K562 (cell line): ENCODE results near the gene CACNG5. TPM values are rescaled to one million over a fixed set of nuclear protein-coding genes. Genes with fewer than 3 reads are reported as not detected.

Experiments
- ATAC-seq: fragments of 200-7000 bp; cut with Tn5 transposase; 3 replicates; pipeline ENCODE4 v1.9.1; 2020; ENCODE audit warnings: moderate library complexity
- BruUV-seq: library from RNA; stranded (reverse); fragments of 400-500 nt; replicated peaks from 2 replicates; lab custom pipeline; 2021; lab: Mats Ljungman, UMichigan
- CTCF ChIA-PET: fragments of 300-600 bp; formaldehyde crosslinking; extraction: SDS; loops from one replicate; lab custom pipeline; 2021; ENCODE audit warnings: low intra/inter-chr PET ratio; lab: Yijun Ruan, JAX
- POLR2A ChIA-PET: fragments of 300-600, 350-650 bp; sonication (Branson Sonifier 250); formaldehyde crosslinking; extraction: SDS; loops from one replicate; lab custom pipeline; 2021; ENCODE audit warnings: antibody characterized with exemption, inconsistent platforms; lab: Yijun Ruan, JAX
- DNase-seq, 4 experiments: peaks; one replicate each; pipeline versions ENCODE4 v3.0.0 to v3.0.0-alpha.2; 2011 to 2018; ENCODE audit warnings: low spot score in 3 of 4, mixed read lengths in 3 of 4; ENCODE audit errors: extremely low read depth in 1 of 4
- FAIRE-seq: peaks from 2 replicates; lab custom pipeline; 2011; peaks lifted over from hg19 to GRCh38; lab: Jason Lieb, UNC
- H2AFZ ChIP-seq: 2 replicates; pipeline ENCODE4 v1.6.0; 2011; ENCODE audit warnings: low read depth, low read length, control low read depth, inconsistent platforms
- H3K27ac ChIP-seq: fragments of 200-600 bp; 3 replicates; pipeline ENCODE4 v1.8.0; 2011; ENCODE audit warnings: low read depth, mild to moderate bottlenecking, control low read depth, inconsistent platforms, low read length, moderate library complexity, mixed read lengths; ENCODE audit errors: extremely low read depth
- H3K27me3 ChIP-seq, 2 experiments: fragments of 300-600 bp in 1 of 2; 2 replicates in 1 of 2; 3 replicates in 1 of 2; pipeline versions ENCODE4 v1.6.0 to v1.8.0; 2011; ENCODE audit warnings: inconsistent platforms in 2 of 2, low read length in 2 of 2, mild to moderate bottlenecking in 1 of 2, mixed read lengths in 1 of 2, moderate library complexity in 1 of 2; ENCODE audit not compliant: control insufficient read depth in 2 of 2, insufficient read depth in 2 of 2
- H3K36me3 ChIP-seq: fragments of 300-600 bp; 3 replicates; pipeline ENCODE4 v1.8.0; 2011; ENCODE audit warnings: mild to moderate bottlenecking, low read length, inconsistent platforms; ENCODE audit not compliant: control insufficient read depth, insufficient read depth
- H3K4me1 ChIP-seq, 2 experiments: fragments of 200-600 bp in 1 of 2; replicated peaks in 1 of 2; 2 replicates in 1 of 2; 3 replicates in 1 of 2; pipeline versions ENCODE4 v1.5.1 to v1.8.0; 2011; ENCODE audit warnings: inconsistent platforms in 2 of 2, low read length in 2 of 2, mild to moderate bottlenecking in 1 of 2, mixed read lengths in 1 of 2, moderate library complexity in 1 of 2; ENCODE audit not compliant: control insufficient read depth in 2 of 2, insufficient read depth in 2 of 2
- H3K4me2 ChIP-seq: 2 replicates; pipeline ENCODE4 v1.6.1; 2011; ENCODE audit warnings: low read length, control low read depth, inconsistent platforms, mixed read lengths; ENCODE audit not compliant: insufficient read depth
- H3K4me3 ChIP-seq: fragments of 200-600 bp; sonication (generic), shearing (Covaris generic); 2 replicates; pipeline ENCODE4 v1.5.1; 2016; ENCODE audit warnings: control low read depth, inconsistent platforms
- H3K79me2 ChIP-seq: fragments of 200-600 bp; 3 replicates; pipeline ENCODE4 v1.8.0; 2011; ENCODE audit warnings: low read length, inconsistent platforms; ENCODE audit not compliant: control insufficient read depth, insufficient read depth
- H3K9ac ChIP-seq, 2 experiments: 2 replicates each; pipeline versions ENCODE4 v1.6.0 to v1.6.1; 2011; ENCODE audit warnings: low read depth in 2 of 2, low read length in 2 of 2, control low read depth in 1 of 2, inconsistent platforms in 1 of 2, mild to moderate bottlenecking in 1 of 2, mixed read lengths in 1 of 2; ENCODE audit not compliant: insufficient read depth in 1 of 2
- H3K9me1 ChIP-seq: one replicate; pipeline ENCODE4 v1.6.0; 2011; ENCODE audit warnings: inconsistent platforms, mild to moderate bottlenecking, low read length, moderate library complexity; ENCODE audit not compliant: control insufficient read depth, insufficient read depth
- H3K9me3 ChIP-seq: replicated peaks from 2 replicates; pipeline ENCODE4 v1.5.1; 2011; ENCODE audit warnings: low read depth, low read length, inconsistent platforms; ENCODE audit not compliant: control insufficient read depth, insufficient read depth
- H4K20me1 ChIP-seq: replicated peaks from 2 replicates; pipeline ENCODE4 v1.6.1; 2011; ENCODE audit warnings: low read length, inconsistent platforms, mixed read lengths; ENCODE audit not compliant: control insufficient read depth, insufficient read depth
- ARID1B ChIP-seq: fragments of 450-650 bp; IDR thresholded peaks from 2 replicates; pipeline ENCODE4 v1.6.1; 2016; ENCODE audit warnings: antibody characterized with exemption, mild to moderate bottlenecking, inconsistent platforms
- CHCHD3 ChIP-seq: fragments of 250-450 bp; sonication (Bioruptor Pico); IDR thresholded peaks from 2 replicates; pipeline ENCODE4 v2.1.2; 2022; ENCODE audit warnings: mild to moderate bottlenecking
- GTF2E2 ChIP-seq: fragments of 200-800 bp; sonication (Bioruptor generic); IDR thresholded peaks from 2 replicates; pipeline ENCODE4 v1.6.1; 2016; ENCODE audit warnings: missing genetic modification characterization, missing compliant biosample characterization
- HMG20B ChIP-seq: fragments of 250-450 bp; sonication (Bioruptor Pico); IDR thresholded peaks from 2 replicates; pipeline ENCODE4 v1.5.0; 2021; ENCODE audit warnings: mild to moderate bottlenecking
- HNRNPLL ChIP-seq: fragments of 200-400 bp; formaldehyde crosslinking; IDR thresholded peaks from 2 replicates; pipeline ENCODE4 v1.6.1; 2017; ENCODE audit warnings: low read length, low read depth, mild to moderate bottlenecking; ENCODE audit not compliant: poor library complexity, severe bottlenecking
- ZC3H4 ChIP-seq: sonication (generic); formaldehyde crosslinking; IDR thresholded peaks from 2 replicates; pipeline ENCODE4 v1.9.0; 2021; ENCODE audit warnings: missing genetic modification reagents, borderline replicate concordance
- ZNF551 ChIP-seq: fragments of 250-450 bp; sonication (Bioruptor Pico); IDR thresholded peaks from 2 replicates; pipeline ENCODE4 v1.5.0; 2021; ENCODE audit warnings: mild to moderate bottlenecking, moderate library complexity
- WGBS: fragments of 100-300 bp; shearing (Covaris generic); methylation state at CpG from one replicate; pipeline ENCODE4 v1.1.6; 2016; ENCODE audit warnings: low coverage, mixed read lengths; ENCODE audit not compliant: insufficient coverage; ENCODE audit errors: missing lambda C conversion rate; 5-methylcytosine and 5-hydroxymethylcytosine counted together
- in situ Hi-C: fragments of 300-500 bp; cut with MboI; formaldehyde crosslinking; loops from 4 replicates; pipeline ENCODE4 v1.15.0; 2018; ENCODE audit warnings: inconsistent platforms, mixed read lengths
- intact Hi-C: fragments of 100-400 bp; cut with micrococcal nuclease; formaldehyde crosslinking; loops from 2 replicates; pipeline ENCODE4 v1.14.2; 2022
- polyA plus RNA-seq, 8 experiments: library from polyadenylated mRNA; depleted of rRNA in 4 of 8; stranded (reverse) in 5 of 8; unstranded in 3 of 8; fragments of >200 nt; fragmentation: Nextera tagmentation in 2 of 8; fragmentation: Illumina TruSeq in 1 of 8; extraction: Ambion mirVana in 2 of 8; extraction: Trizol in 1 of 8; gene quantifications; 2 replicates each; pipeline versions ENCODE4 v1.2.1 to v1.2.3, GENCODE V29; 2011 to 2014; ENCODE audit warnings: inconsistent platforms in 1 of 8, missing spikeins in 1 of 8
- total RNA-seq, 7 experiments: library from RNA; depleted of rRNA in 6 of 7; stranded (reverse); fragments of >200 nt in 6 of 7; fragmentation: Illumina TruSeq in 2 of 7; extraction: Trizol in 2 of 7; gene quantifications; 2 replicates each; pipeline versions ENCODE4 v1.2.1 to v1.2.3, GENCODE V29; 2011 to 2021; ENCODE audit warnings: low replicate concordance in 1 of 7
- TF ChIP-seq, protein P1 (sequence below): fragments of 250-450 bp; sonication (Bioruptor Pico); IDR thresholded peaks from 2 replicates; pipeline ENCODE4 v1.5.0; 2021
- TF ChIP-seq, protein P2 (sequence below): sonication (generic); formaldehyde crosslinking; IDR thresholded peaks from 2 replicates; pipeline ENCODE4 v1.8.0; 2022; ENCODE audit warnings: mild to moderate bottlenecking, missing genetic modification reagents
- TF ChIP-seq, protein P3 (sequence below): sonication (generic); formaldehyde crosslinking; IDR thresholded peaks from 2 replicates; pipeline ENCODE4 v1.8.0; 2023; ENCODE audit warnings: mild to moderate bottlenecking, missing genetic modification reagents
- TF ChIP-seq, protein P4 (sequence below): fragments of 450-650 bp; conservative IDR thresholded peaks from 2 replicates; pipeline ENCODE4 v1.6.1; 2016; ENCODE audit warnings: missing genetic modification characterization, low read depth, mild to moderate bottlenecking, missing compliant biosample characterization, moderate library complexity
- TF ChIP-seq, protein P5 (sequence below), 2 experiments: IDR thresholded peaks; 2 replicates each; pipeline ENCODE4 v1.6.1; 2011; ENCODE audit warnings: borderline replicate concordance in 1 of 2, control low read depth in 1 of 2, low read depth in 1 of 2, low read length in 1 of 2, mild to moderate bottlenecking in 1 of 2, mixed read lengths in 1 of 2, moderate library complexity in 1 of 2; ENCODE audit not compliant: insufficient read depth in 1 of 2, insufficient read length in 1 of 2, poor library complexity in 1 of 2, severe bottlenecking in 1 of 2; ENCODE audit errors: extremely low read depth in 1 of 2

The CACNG5 gene
- total and polyA plus RNA-seq, 9 of the 15 experiments (the other 6 are each of a cell fraction or from before 2014, with no cell fraction given) = not detected

DNA sequence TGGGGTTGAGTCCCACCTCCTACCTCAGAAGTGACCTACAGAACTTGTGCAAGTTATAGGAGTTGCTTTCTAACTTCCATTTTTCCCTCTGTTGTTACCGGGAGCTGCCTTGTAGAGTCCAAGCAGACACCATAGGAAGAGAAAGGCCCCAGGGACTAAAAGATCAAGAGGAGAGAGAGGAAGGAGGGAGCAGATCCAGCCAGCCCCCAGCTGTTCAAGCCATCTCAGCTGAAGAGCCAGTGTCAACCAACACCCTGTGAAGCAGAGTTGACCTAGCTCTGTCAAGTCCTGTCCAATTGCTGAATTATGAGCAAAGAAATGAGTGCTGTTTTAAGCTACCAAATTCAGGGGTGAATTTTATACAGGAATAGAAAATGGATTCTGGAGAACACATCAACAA is 94.7 kb downstream of the CACNG5 start:
- DNase-seq = no peak
- BruUV-seq = no TSS peak
- intact Hi-C loops = no loop called here
- Histone ChIP-seq H3K4me3 (no peak overlapping the region), H3K79me2 (no peaks in the 10 kb centered on the region), H3K9me1 (no peaks in the 10 kb centered on the region), H3K27me3 (no peaks in the 10 kb centered on the region), H3K9ac (no peak overlapping the region), H3K4me2 (no peak overlapping the region), H3K9me3 (no peaks in the 10 kb centered on the region; the same call in 1 of the 2 replicates), H4K20me1 (no peaks in the 10 kb centered on the region), H2AFZ (no peak overlapping the region), H3K4me1 (no peaks in the 10 kb centered on the region), H3K27ac (no peak overlapping the region), H3K36me3 (no peaks in the 10 kb centered on the region)
- ChIA-PET POLR2A (interaction anchor here (1.0 kb wide), 1 partner anchor 12 kb away, joined by 3 read pairs; no protein-coding TSS in a partner anchor), CTCF (no interaction called here)
- no peak for ATAC-seq
- in situ Hi-C loops = no loop called here
- FAIRE-seq = no peak
- TF ChIP-seq, protein P1, sequence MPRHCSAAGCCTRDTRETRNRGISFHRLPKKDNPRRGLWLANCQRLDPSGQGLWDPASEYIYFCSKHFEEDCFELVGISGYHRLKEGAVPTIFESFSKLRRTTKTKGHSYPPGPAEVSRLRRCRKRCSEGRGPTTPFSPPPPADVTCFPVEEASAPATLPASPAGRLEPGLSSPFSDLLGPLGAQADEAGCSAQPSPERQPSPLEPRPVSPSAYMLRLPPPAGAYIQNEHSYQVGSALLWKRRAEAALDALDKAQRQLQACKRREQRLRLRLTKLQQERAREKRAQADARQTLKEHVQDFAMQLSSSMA (CRISPR knock-in tag) = no peak
- TF ChIP-seq ARID1B (no peak), CHCHD3 (CRISPR knock-in tag) (no peak), GTF2E2 (tag) (no peak), ZNF551 (CRISPR knock-in tag) (no peak), HMG20B (CRISPR knock-in tag) (no peak), HNRNPLL (no peak), ZC3H4 (CRISPR knock-in tag) (no peak)
- TF ChIP-seq, protein P2, sequence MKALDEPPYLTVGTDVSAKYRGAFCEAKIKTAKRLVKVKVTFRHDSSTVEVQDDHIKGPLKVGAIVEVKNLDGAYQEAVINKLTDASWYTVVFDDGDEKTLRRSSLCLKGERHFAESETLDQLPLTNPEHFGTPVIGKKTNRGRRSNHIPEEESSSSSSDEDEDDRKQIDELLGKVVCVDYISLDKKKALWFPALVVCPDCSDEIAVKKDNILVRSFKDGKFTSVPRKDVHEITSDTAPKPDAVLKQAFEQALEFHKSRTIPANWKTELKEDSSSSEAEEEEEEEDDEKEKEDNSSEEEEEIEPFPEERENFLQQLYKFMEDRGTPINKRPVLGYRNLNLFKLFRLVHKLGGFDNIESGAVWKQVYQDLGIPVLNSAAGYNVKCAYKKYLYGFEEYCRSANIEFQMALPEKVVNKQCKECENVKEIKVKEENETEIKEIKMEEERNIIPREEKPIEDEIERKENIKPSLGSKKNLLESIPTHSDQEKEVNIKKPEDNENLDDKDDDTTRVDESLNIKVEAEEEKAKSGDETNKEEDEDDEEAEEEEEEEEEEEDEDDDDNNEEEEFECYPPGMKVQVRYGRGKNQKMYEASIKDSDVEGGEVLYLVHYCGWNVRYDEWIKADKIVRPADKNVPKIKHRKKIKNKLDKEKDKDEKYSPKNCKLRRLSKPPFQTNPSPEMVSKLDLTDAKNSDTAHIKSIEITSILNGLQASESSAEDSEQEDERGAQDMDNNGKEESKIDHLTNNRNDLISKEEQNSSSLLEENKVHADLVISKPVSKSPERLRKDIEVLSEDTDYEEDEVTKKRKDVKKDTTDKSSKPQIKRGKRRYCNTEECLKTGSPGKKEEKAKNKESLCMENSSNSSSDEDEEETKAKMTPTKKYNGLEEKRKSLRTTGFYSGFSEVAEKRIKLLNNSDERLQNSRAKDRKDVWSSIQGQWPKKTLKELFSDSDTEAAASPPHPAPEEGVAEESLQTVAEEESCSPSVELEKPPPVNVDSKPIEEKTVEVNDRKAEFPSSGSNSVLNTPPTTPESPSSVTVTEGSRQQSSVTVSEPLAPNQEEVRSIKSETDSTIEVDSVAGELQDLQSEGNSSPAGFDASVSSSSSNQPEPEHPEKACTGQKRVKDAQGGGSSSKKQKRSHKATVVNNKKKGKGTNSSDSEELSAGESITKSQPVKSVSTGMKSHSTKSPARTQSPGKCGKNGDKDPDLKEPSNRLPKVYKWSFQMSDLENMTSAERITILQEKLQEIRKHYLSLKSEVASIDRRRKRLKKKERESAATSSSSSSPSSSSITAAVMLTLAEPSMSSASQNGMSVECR = no peak
- TF ChIP-seq, protein P3, sequence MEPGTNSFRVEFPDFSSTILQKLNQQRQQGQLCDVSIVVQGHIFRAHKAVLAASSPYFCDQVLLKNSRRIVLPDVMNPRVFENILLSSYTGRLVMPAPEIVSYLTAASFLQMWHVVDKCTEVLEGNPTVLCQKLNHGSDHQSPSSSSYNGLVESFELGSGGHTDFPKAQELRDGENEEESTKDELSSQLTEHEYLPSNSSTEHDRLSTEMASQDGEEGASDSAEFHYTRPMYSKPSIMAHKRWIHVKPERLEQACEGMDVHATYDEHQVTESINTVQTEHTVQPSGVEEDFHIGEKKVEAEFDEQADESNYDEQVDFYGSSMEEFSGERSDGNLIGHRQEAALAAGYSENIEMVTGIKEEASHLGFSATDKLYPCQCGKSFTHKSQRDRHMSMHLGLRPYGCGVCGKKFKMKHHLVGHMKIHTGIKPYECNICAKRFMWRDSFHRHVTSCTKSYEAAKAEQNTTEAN = no peak
- TF ChIP-seq, protein P4, sequence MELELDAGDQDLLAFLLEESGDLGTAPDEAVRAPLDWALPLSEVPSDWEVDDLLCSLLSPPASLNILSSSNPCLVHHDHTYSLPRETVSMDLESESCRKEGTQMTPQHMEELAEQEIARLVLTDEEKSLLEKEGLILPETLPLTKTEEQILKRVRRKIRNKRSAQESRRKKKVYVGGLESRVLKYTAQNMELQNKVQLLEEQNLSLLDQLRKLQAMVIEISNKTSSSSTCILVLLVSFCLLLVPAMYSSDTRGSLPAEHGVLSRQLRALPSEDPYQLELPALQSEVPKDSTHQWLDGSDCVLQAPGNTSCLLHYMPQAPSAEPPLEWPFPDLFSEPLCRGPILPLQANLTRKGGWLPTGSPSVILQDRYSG (tag) = no peak
- TF ChIP-seq, protein P5, sequence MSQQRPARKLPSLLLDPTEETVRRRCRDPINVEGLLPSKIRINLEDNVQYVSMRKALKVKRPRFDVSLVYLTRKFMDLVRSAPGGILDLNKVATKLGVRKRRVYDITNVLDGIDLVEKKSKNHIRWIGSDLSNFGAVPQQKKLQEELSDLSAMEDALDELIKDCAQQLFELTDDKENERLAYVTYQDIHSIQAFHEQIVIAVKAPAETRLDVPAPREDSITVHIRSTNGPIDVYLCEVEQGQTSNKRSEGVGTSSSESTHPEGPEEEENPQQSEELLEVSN (IDR thresholded peaks at IDR 0.05; ENCODE audit: borderline replicate concordance in 1 of 2, extremely low read depth in 1 of 2, insufficient read depth in 1 of 2, insufficient read length in 1 of 2, low read depth in 1 of 2, low read length in 1 of 2, poor library complexity in 1 of 2, severe bottlenecking in 1 of 2) = no peak
- 0% methylated on average over 1 of the region's 1 CpG for WGBS
